ENCODE data around the gene NRTN. TPM values are rescaled to one million over a fixed set of nuclear protein-coding genes. Genes with fewer than 3 reads are reported as not detected.

Gene NRTN
- total RNA-seq, 2 experiments from 2014 or later = 0.38 to 0.42 TPM

- CTCF ChIA-PET = interaction anchor here (0.6 to 1.1 kb wide), 2 partner anchors 20 to 21 kb away, joined by 3 to 4 read pairs; no protein-coding TSS in a partner anchor
- no peaks in the 10 kb centered on the region for H3K27me3 Mint-ChIP-seq (ENCODE audit: low read depth)
- no peak overlapping the region for H3K27ac Mint-ChIP-seq
- intact Hi-C loops (cut with micrococcal nuclease) = no loop called here
- no peak for DNase-seq
- no peaks in the 10 kb centered on the region for H3K9me3 Mint-ChIP-seq
- no peak overlapping the region for H3K4me3 Mint-ChIP-seq
- no peaks in the 10 kb centered on the region for H3K36me3 Mint-ChIP-seq (ENCODE audit: low read depth)
- peaks cover 9% of the 10 kb centered on the region for H3K4me1 Mint-ChIP-seq (ENCODE audit: low read depth)
These were observed 18.9 kb downstream of the NRTN start for GRCh38 chr19:5823579-5824281.

DNA sequence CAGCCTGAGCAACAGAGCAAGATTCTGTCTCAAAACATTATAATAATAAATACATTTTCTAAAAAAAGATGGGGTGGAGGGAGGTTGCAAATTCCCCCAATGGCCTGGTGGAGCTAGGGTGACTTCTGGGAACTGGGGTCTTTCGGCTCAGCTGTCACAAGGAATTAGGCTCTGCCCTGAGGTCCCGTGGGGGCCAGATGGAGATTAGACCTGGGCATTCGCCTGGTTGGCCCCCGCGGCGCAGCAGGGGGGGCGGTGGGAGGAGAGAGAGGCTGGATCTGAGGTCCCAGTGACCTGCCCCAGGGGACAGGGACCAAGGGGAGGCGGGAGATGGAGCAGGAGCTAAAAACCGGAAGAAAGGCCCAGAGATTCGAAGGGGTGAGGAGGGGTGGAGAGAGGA lies 19.9 kb downstream of the NRTN start:
- Mint-ChIP-seq H3K4me3 (no peak overlapping the region), H3K27me3 (ENCODE audit: low read depth) (no peaks in the 10 kb centered on the region), H3K27ac (no peak overlapping the region), H3K4me1 (ENCODE audit: low read depth) (peaks cover 9% of the 10 kb centered on the region), H3K9me3 (no peaks in the 10 kb centered on the region), H3K36me3 (ENCODE audit: low read depth) (no peaks in the 10 kb centered on the region)
- CTCF ChIA-PET = interaction anchor here (0.9 kb wide), 1 partner anchor 21 kb away, joined by 3 read pairs; no protein-coding TSS in a partner anchor
- DNase-seq = no peak
- intact Hi-C loops (cut with micrococcal nuclease) = loop anchor here (5.0 kb wide), 2 partner anchors 128 to 948 kb away; partner anchors contain the start of gene VAV1

DNA sequence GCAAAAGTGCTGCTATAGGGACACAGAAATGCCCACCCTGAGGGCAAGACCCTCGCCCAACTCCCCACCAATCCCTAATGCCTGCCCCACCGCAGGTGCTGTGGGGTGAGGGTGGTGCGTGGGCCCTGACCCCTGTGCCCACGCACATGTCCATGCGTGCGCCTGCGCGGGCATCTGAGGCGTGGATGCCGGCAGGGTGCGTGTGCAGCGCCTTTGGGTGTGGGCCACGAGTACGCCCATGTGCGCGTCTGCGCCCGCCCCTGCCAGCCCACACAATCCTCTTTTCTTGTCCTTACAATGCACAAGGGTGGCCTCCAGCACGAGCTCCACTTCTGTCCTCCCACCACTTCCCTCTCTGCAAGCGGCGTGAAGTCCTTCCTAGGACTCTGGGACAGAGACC lies 20.3 kb downstream of the NRTN start:
- peaks cover 9% of the 10 kb centered on the region for H3K4me1 Mint-ChIP-seq (ENCODE audit: low read depth)
- H3K4me3 Mint-ChIP-seq = no peak overlapping the region
- no peaks in the 10 kb centered on the region for H3K36me3 Mint-ChIP-seq (ENCODE audit: low read depth)
- intact Hi-C loops (cut with micrococcal nuclease) = loop anchor here (5.0 kb wide), 2 partner anchors 127 to 947 kb away; partner anchors contain the start of gene VAV1
- DNase-seq = no peak
- no peaks in the 10 kb centered on the region for H3K27me3 Mint-ChIP-seq (ENCODE audit: low read depth)
- CTCF ChIA-PET = interaction anchor here (0.9 kb wide), 1 partner anchor 21 kb away, joined by 3 read pairs; no protein-coding TSS in a partner anchor
- no peak overlapping the region for H3K27ac Mint-ChIP-seq
- no peaks in the 10 kb centered on the region for H3K9me3 Mint-ChIP-seq

GRCh38 chr19:5826531-5827341 lies 21.9 kb downstream of the NRTN start:
- peaks cover 9% of the 10 kb centered on the region for H3K4me1 Mint-ChIP-seq (ENCODE audit: low read depth)
- peak overlapping the region; percentile 99 for H3K4me3 Mint-ChIP-seq
- no peaks in the 10 kb centered on the region for H3K27me3 Mint-ChIP-seq (ENCODE audit: low read depth)
- no peaks in the 10 kb centered on the region for H3K9me3 Mint-ChIP-seq
- CTCF ChIA-PET = interaction anchor here (0.6 to 3.5 kb wide), 3 partner anchors 8 to 140 kb away, joined by 3 to 32 read pairs (median 3); partner anchors contain the start of gene NRTN
- DNase-seq = peak; percentile 53
- H3K36me3 Mint-ChIP-seq (ENCODE audit: low read depth) = no peaks in the 10 kb centered on the region
- intact Hi-C loops (cut with micrococcal nuclease) = loop anchor here (5.0 kb wide), 2 partner anchors 126 to 946 kb away; partner anchors contain the start of gene VAV1
- H3K27ac Mint-ChIP-seq = peak overlapping the region; percentile 54

GRCh38 chr19:5827342-5827890 lies 22.5 kb downstream of the NRTN start:
- intact Hi-C loops (cut with micrococcal nuclease) = loop anchor here (5.0 kb wide), 2 partner anchors 125 to 945 kb away; partner anchors contain the start of gene VAV1
- Mint-ChIP-seq H3K4me1 (ENCODE audit: low read depth) (peaks cover 9% of the 10 kb centered on the region), H3K27ac (peak overlapping the region; percentile 54), H3K27me3 (ENCODE audit: low read depth) (no peaks in the 10 kb centered on the region), H3K4me3 (peak overlapping the region; percentile 99), H3K9me3 (no peaks in the 10 kb centered on the region), H3K36me3 (ENCODE audit: low read depth) (no peaks in the 10 kb centered on the region)
- CTCF ChIA-PET = interaction anchor here (0.6 to 3.5 kb wide), 5 partner anchors 9 to 141 kb away, joined by 3 to 32 read pairs (median 7); partner anchors contain the start of gene NRTN
- no peak for DNase-seq

GRCh38 chr19:5827891-5828660 lies 23.2 kb downstream of the NRTN start:
- Mint-ChIP-seq H3K4me3 (peak overlapping the region; percentile 99), H3K27me3 (ENCODE audit: low read depth) (no peaks in the 10 kb centered on the region), H3K27ac (peak overlapping the region; percentile 96), H3K4me1 (ENCODE audit: low read depth) (peaks cover 9% of the 10 kb centered on the region), H3K36me3 (ENCODE audit: low read depth) (no peaks in the 10 kb centered on the region), H3K9me3 (no peaks in the 10 kb centered on the region)
- DNase-seq = peak; percentile 96
- CTCF ChIA-PET = interaction anchor here (0.6 to 3.5 kb wide), 9 partner anchors 9 to 268 kb away, joined by 3 to 32 read pairs (median 4); partner anchors contain the start of genes NDUFA11 and NRTN
- intact Hi-C loops (cut with micrococcal nuclease) = loop anchor here (1.0 to 5.0 kb wide), 6 partner anchors 24 to 944 kb away; partner anchors contain the start of genes DUS3L, SAFB2, VAV1 and VMAC

DNA sequence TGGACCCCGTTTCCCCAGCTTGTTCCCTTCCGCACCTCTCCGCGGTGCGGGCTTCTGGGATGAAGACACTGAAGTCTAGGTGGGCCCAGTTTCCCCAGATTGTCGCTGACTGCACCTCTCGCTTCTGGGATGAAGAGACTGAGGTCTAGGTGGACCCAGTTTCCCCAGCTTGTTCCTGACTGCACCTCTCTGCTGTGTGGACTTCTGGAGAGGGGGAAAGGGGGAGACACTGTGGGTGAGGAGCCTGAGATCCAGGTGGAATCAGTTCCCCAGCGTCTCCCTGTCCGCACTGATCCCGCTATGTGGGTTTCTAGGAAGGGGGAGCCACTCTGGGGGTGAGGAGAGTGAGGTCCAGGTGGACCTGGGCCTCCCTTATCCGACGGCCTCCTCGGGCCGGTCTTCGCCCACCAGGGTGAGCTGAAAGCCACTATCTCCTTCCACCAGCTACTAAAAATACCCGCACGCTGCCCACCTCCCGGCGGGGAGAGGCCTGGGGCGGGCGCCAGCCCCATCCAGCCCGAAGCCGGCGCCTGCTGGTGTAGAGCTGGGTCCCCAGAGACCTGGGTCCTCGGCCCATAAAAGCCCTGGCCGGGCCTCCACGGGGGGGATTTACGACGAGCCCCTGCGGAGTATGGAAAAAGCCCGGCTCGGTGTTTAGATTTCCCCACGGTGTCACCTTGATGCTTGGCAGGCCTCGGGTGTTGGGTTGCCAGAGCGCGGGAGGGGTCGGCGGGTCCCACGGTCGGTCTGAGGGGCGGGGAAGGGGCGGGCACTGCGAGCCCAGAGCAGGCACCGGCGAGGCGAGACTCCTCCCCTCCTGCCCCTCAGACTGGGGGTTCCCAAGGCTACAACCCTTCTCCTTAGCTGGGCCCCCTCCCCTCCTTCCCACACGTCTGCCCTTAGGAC lies 24.0 kb downstream of the NRTN start:
- peak; percentile 32 for DNase-seq
- intact Hi-C loops (cut with micrococcal nuclease) = loop anchor here (1.0 to 5.0 kb wide), 6 partner anchors 25 to 943 kb away; partner anchors contain the start of genes DUS3L, SAFB2, VAV1 and VMAC
- CTCF ChIA-PET = interaction anchor here (0.6 to 3.5 kb wide), 7 partner anchors 19 to 269 kb away, joined by 3 to 32 read pairs (median 6); partner anchors contain the start of genes NDUFA11 and NRTN

GRCh38 chr19:5829567-5830310 lies 24.9 kb downstream of the NRTN start:
- H3K27me3 Mint-ChIP-seq (ENCODE audit: low read depth) = no peaks in the 10 kb centered on the region
- CTCF ChIA-PET = interaction anchor here (1.6 to 3.5 kb wide), 3 partner anchors 25 to 138 kb away, joined by 3 to 32 read pairs (median 8); partner anchors contain the start of gene NRTN
- intact Hi-C loops (cut with micrococcal nuclease) = loop anchor here (5.0 kb wide), 2 partner anchors 123 to 943 kb away; partner anchors contain the start of gene VAV1
- no peaks in the 10 kb centered on the region for H3K9me3 Mint-ChIP-seq
- no peak for DNase-seq
- no peaks in the 10 kb centered on the region for H3K36me3 Mint-ChIP-seq (ENCODE audit: low read depth)
- H3K27ac Mint-ChIP-seq = peak overlapping the region; percentile 30
- peak overlapping the region; percentile 57 for H3K4me3 Mint-ChIP-seq
- peaks cover 9% of the 10 kb centered on the region for H3K4me1 Mint-ChIP-seq (ENCODE audit: low read depth)

More for the DNA sequence above, 24.0 kb downstream of the NRTN start:
- H3K4me1 Mint-ChIP-seq (ENCODE audit: low read depth) = peaks cover 9% of the 10 kb centered on the region
- H3K27me3 Mint-ChIP-seq (ENCODE audit: low read depth) = no peaks in the 10 kb centered on the region
- H3K9me3 Mint-ChIP-seq = no peaks in the 10 kb centered on the region
- no peaks in the 10 kb centered on the region for H3K36me3 Mint-ChIP-seq (ENCODE audit: low read depth)
- peak overlapping the region; percentile 99 for H3K4me3 Mint-ChIP-seq
- H3K27ac Mint-ChIP-seq = peak overlapping the region; percentile 96

- intact Hi-C loops (cut with micrococcal nuclease) = no loop called here
- CTCF ChIA-PET = interaction anchor here (1.3 kb wide), 1 partner anchor 62 kb away, joined by 3 read pairs; no protein-coding TSS in a partner anchor
- H3K36me3 Mint-ChIP-seq (ENCODE audit: low read depth) = no peaks in the 10 kb centered on the region
- H3K27ac Mint-ChIP-seq = no peak overlapping the region
- no peak overlapping the region for H3K4me3 Mint-ChIP-seq
- peaks cover 9% of the 10 kb centered on the region for H3K4me1 Mint-ChIP-seq (ENCODE audit: low read depth)
- H3K27me3 Mint-ChIP-seq (ENCODE audit: low read depth) = no peaks in the 10 kb centered on the region
- no peak for DNase-seq
- no peaks in the 10 kb centered on the region for H3K9me3 Mint-ChIP-seq
These were observed 26.3 kb downstream of the NRTN start for GRCh38 chr19:5831159-5831558.

GRCh38 chr19:5832061-5832460 lies 27.2 kb downstream of the NRTN start:
- peaks cover 4% of the 10 kb centered on the region for H3K4me1 Mint-ChIP-seq (ENCODE audit: low read depth)
- CTCF ChIA-PET = no interaction called here
- no peaks in the 10 kb centered on the region for H3K27me3 Mint-ChIP-seq (ENCODE audit: low read depth)
- no peak overlapping the region for H3K4me3 Mint-ChIP-seq
- H3K27ac Mint-ChIP-seq = no peak overlapping the region
- intact Hi-C loops (cut with micrococcal nuclease) = no loop called here
- H3K9me3 Mint-ChIP-seq = no peaks in the 10 kb centered on the region
- no peaks in the 10 kb centered on the region for H3K36me3 Mint-ChIP-seq (ENCODE audit: low read depth)
- DNase-seq = no peak

All from activated naive CD4-positive, alpha-beta T cell treated with anti-CD3 and anti-CD28 coated beads for 36 hours (primary cell).